Hair follicular keratinocyte (primary cell): ENCODE results near the gene RPS6KL1. TPM values are rescaled to one million over a fixed set of nuclear protein-coding genes. Genes with fewer than 3 reads are reported as not detected.

ENCODE experiments used
- total RNA-seq: library from RNA; depleted of rRNA; stranded (reverse); fragments of >200 nt; gene quantifications from 2 replicates; pipeline ENCODE4 v1.2.3, GENCODE V29; 2015

RPS6KL1 gene
- total RNA-seq: 2.1 and 3.3 TPM in 2 replicates

DNA sequence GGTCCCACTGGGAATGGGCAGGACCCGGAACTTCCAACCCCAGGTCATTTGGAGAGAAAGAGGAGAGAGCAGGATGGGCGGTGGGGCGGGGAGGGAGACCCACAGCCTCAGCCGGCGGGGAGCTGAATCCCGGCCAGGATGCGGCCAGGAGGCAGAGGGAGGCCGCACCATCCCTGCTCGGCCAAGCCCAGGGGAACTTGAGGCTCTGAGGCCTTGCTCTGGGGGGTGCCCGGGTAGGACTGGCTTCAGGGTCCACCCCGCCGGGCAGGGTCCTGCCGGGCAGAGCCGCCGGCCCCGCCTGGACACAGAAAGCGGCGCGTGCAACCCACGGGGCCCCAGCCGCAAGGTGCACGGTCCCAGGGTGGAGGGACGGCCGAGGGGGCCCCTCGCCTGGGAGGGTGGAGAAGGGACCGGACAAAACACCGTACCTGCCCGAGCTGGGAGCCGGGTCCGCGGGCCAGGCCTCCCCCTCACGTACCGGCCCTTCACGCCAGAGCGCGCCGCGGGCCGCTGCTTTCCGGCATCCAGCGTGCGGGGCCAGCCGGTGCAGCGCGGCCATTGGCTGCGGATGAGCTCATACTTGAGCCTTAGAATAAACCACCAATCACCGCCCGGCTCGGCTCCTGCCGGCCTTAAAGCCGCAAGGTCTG lies at the start of gene RPS6KL1:
Gene RPS6KL1, minus strand, starts transcription at position 509 of the 650 bp plus-strand sequence. CDS start 1,719 bp downstream, outside the sequence.

GRCh38 chr14:74955229-74956026 lies 32.4 kb upstream of the RPS6KL1 start, which contains the start of gene PGF:
Gene PGF (minus strand): TSS chr14:74955597. CDS start chr14:74955242, 355 bp downstream.

GRCh38 chr14:74881431-74882102 lies 41.5 kb downstream of the RPS6KL1 start, which contains the start of gene DLST:
Gene DLST (plus strand): TSS chr14:74881916. CDS start chr14:74881954, 38 bp downstream.

DNA sequence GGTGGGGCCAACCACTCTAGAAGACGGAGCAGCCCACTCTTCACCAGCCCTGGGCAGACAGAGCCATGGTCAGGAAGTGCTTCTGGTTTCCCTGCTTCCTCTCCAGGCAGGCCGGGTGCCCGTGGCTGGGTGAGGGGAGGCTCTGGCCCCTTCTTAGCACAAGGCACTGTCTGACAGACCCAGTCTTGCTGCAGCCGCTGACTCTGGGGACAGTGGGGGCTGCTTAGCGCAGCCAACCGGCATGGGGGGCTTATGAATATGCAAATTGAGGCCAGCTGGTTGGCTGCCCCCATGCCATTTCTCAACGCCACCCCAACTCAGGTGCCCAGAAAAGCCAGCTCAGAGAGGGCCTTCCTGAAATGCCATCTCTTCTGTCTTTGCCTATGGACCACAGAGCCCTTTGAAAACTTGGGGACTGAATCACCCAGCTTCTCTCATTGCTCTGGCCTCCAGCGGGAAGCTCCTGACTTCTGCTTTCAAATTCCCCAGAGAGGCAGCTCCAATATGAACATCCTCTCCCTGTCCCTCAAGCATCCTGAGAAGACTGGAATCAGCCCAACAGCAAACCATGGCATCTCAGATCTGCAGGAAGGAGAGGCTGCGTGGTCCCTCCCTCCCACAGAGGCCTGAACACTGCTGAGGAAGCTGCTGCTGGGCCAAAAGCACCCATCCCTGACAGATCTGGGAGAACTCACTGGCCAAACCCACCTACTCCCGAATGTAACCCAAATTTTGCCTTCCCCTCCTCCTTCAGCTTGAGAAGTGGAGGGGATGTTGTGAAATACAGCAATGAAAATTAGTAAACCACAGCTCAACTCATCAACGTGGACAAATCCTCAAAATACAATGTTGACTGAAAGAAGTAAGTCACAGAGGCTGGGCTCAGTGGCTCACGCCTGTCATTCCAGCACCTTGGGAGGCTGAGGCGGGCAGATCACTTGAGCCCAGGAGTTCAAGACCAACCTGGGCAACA lies 46.8 kb downstream of the RPS6KL1 start, which contains the start of gene PROX2:
Gene PROX2, minus strand, starts transcription at position 205 of the 973 bp plus-strand sequence. CDS start 12,311 bp downstream, outside the sequence.

Other genes starting within 250 kb of the RPS6KL1 start
- 28.0 and 31.5 TPM in 2 replicates for gene AREL1, start 210.2 kb downstream of the RPS6KL1 start, total RNA-seq
- gene FCF1, start 210.1 kb downstream of the RPS6KL1 start, total RNA-seq: 18.9 and 22.2 TPM in 2 replicates
- 14.4 and 18.1 TPM in 2 replicates for gene YLPM1, start 159.9 kb downstream of the RPS6KL1 start, total RNA-seq
- not detected in 2 replicates for gene PROX2, start 47.1 kb downstream of the RPS6KL1 start, total RNA-seq
- gene DLST, start 41.3 kb downstream of the RPS6KL1 start, total RNA-seq: 67.1 and 70.2 TPM in 2 replicates
- 44.9 and 50.9 TPM in 2 replicates for gene PGF, start 32.3 kb upstream of the RPS6KL1 start, total RNA-seq
- 65.4 and 81.2 TPM in 2 replicates for gene EIF2B2, start 79.7 kb upstream of the RPS6KL1 start, total RNA-seq
- 6.8 and 12.2 TPM in 2 replicates for gene MLH3, start 128.2 kb upstream of the RPS6KL1 start, total RNA-seq
- 9.1 and 27.3 TPM in 2 replicates for gene ACYP1, start 140.8 kb upstream of the RPS6KL1 start, total RNA-seq
- 0.57 TPM in 1 of 2 replicates, not detected in the other for gene ZC2HC1C, start 146.4 kb upstream of the RPS6KL1 start, total RNA-seq
- 11.4 and 20.8 TPM in 2 replicates for gene NEK9, start 203.8 kb upstream of the RPS6KL1 start, total RNA-seq